OCI-LY3 (cell line): ENCODE measurements around the gene PFN1.

Source experiments
- CTCF ChIP-seq: fragments of 200-600, 300-600 bp; sonication (generic); IDR thresholded peaks from 2 replicates; pipeline ENCODE4 v1.5.1; 2014; ENCODE audit warnings: antibody characterized with exemption, low read length, low read depth
- EZH2phosphoT487 ChIP-seq: fragments of 200-600 bp; shearing (Covaris generic); IDR thresholded peaks from 2 replicates; pipeline ENCODE4 v1.6.1; 2018; ENCODE audit warnings: antibody characterized with exemption, mixed run types, low read depth

- TF ChIP-seq CTCF (no peak), EZH2phosphoT487 (no peak)
Measured at GRCh38 chr17:4953451-4953961, 5.2 kb upstream of the PFN1 start.
